ENCODE data around the gene KEL. TPM values are rescaled to one million over a fixed set of nuclear protein-coding genes. Genes with fewer than 3 reads are reported as not detected.

KEL gene
- not detected in 2 replicates for total RNA-seq

GRCh38 chr7:142961973-142962926 lies at the start of gene KEL:
KEL (minus strand) TSS chr7:142962363; CDS start chr7:142962206, 157 bp downstream.

GRCh38 chr7:142939226-142939910 lies 22.8 kb downstream of the KEL start, which contains the start of gene LLCFC1:
LLCFC1 (plus strand) TSS chr7:142939484; CDS start chr7:142939622, 138 bp downstream.

GRCh38 chr7:142933624-142934023 lies 28.5 kb downstream of the KEL start, which contains the start of gene TRPV5:
TRPV5 (minus strand) TSS chr7:142933746; CDS start chr7:142933459, 287 bp downstream.

Other genes with a start within 250 kb of the KEL start
- not detected in 2 replicates for gene PRSS1, start 212.9 kb downstream of the KEL start, total RNA-seq
- gene PRSS2, start 191.4 kb downstream of the KEL start, total RNA-seq, result not detected in 2 replicates
- 14.0 and 23.1 TPM in 2 replicates for gene EPHB6, start 107.3 kb downstream of the KEL start, total RNA-seq
- under 0.01 and 0.13 TPM in 2 replicates for gene TRPV6, start 76.6 kb downstream of the KEL start, total RNA-seq
- gene TRPV5, start 28.6 kb downstream of the KEL start, total RNA-seq, result not detected in 2 replicates
- not detected in 2 replicates for gene LLCFC1, start 22.9 kb downstream of the KEL start, total RNA-seq
- gene OR9A2, start 64.8 kb upstream of the KEL start, total RNA-seq, result not detected in 2 replicates
- not detected in 2 replicates for gene OR6V1, start 90.0 kb upstream of the KEL start, total RNA-seq
- gene PIP, start 169.7 kb upstream of the KEL start, total RNA-seq, result not detected in 2 replicates
- not detected in 2 replicates for gene TAS2R39, start 221.1 kb upstream of the KEL start, total RNA-seq